Body of pancreas (tissue), 4 donors: ENCODE measurements around the gene SPRED3.

Experiments
- POLR2A ChIP-seq, 3 donors: fragments of 450-650 bp; IDR thresholded peaks; one replicate each; pipeline ENCODE4 v1.6.1; 2016; ENCODE audit warnings: antibody characterized with exemption in 3 of 3, mild to moderate bottlenecking in 2 of 3
- TF ChIP-seq, protein P1 (sequence below), 7 experiments: fragments of 450-650 bp in 4 of 7; fragments of 200-600 bp in 3 of 7; sonication (generic) in 3 of 7; IDR thresholded peaks; one replicate each; pipeline ENCODE4 v1.5.1; 2016 to 2019; ENCODE audit warnings: antibody characterized with exemption in 7 of 7

GRCh38 chr19:38375748-38376147 is 12.7 kb upstream of the SPRED3 start:
- TF ChIP-seq, protein P1, sequence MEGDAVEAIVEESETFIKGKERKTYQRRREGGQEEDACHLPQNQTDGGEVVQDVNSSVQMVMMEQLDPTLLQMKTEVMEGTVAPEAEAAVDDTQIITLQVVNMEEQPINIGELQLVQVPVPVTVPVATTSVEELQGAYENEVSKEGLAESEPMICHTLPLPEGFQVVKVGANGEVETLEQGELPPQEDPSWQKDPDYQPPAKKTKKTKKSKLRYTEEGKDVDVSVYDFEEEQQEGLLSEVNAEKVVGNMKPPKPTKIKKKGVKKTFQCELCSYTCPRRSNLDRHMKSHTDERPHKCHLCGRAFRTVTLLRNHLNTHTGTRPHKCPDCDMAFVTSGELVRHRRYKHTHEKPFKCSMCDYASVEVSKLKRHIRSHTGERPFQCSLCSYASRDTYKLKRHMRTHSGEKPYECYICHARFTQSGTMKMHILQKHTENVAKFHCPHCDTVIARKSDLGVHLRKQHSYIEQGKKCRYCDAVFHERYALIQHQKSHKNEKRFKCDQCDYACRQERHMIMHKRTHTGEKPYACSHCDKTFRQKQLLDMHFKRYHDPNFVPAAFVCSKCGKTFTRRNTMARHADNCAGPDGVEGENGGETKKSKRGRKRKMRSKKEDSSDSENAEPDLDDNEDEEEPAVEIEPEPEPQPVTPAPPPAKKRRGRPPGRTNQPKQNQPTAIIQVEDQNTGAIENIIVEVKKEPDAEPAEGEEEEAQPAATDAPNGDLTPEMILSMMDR (IDR thresholded peaks at IDR 0.05): no peak
- no peak for TF ChIP-seq POLR2A (IDR thresholded peaks at IDR 0.05)
